Measurements from ENCODE around the gene TOMM70. TPM values are rescaled to one million over a fixed set of nuclear protein-coding genes. Genes with fewer than 3 reads are reported as not detected.
"Not testable (repeated sequence)": the region's sequence is repeated elsewhere in the genome, so short reads cannot be mapped to it uniquely, and the experiment has no call there.

TOMM70 gene
- total RNA-seq, 1 donor, result 40.9 TPM

DNA sequence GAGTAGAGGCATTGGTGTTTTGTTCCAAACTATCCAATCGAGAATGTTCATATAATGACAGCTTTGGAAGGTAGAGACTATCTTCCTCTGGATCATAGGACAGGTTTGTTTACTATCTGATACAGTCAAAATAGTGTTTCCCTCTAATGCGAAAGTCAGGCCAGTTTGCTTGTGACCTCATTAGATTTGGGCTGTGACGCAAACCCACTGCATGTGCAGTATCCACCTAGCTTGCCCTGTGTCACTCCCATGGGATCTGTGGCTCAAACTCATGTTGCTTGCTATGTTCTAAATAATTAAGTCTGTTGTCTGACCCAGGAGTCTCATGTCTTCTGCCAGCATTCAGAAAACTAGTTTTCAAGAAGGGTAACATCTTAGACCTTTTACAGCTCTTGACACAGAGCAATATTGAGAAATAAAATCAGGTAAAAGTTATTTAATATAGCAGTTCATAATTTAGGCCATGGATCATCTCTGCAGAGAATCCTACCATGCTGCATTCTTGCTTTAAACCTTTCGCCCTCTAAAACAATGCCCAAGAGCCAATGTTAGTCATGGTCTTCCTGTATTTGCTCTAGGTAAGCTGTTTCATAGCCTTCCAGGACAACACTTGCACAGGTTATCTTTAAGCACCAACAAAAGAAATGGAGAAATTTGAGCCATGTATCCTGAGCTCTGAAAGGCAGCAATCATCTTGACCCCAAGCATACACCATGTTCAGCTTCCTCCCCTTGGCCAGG is 40.0 kb downstream of the TOMM70 start:
- no peaks in the 10 kb centered on the region for H3K9me3 ChIP-seq (ENCODE audit: low read depth, low read length)
- H3K4me1 ChIP-seq (ENCODE audit: insufficient read depth, low read length), result no peaks in the 10 kb centered on the region
- no peaks in the 10 kb centered on the region for H3K27me3 ChIP-seq (ENCODE audit: insufficient read depth, low read length)
- H3K4me3 ChIP-seq (ENCODE audit: low read length), result no peak overlapping the region

DNA sequence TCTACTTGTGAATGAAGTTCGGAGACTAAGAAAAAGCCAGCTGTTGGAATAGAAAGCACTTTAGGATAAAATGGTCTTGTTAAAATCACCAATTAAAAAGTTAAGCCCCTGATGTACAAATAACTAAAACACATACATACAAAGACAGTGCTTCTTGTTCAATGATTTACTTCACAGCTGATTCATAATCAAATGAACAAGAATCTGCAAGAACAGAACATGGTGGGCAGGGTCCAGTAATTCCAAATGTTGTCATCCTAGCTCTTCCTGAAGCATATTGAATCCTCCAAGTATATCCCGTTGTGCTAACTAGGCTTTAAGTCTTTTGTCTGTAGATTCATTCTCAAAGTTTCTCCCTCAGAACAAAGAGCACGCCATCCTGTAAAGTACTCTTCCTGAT is 41.9 kb downstream of the TOMM70 start:
- H3K4me1 ChIP-seq (ENCODE audit: insufficient read depth, low read length), result no peaks in the 10 kb centered on the region
- H3K27me3 ChIP-seq (ENCODE audit: insufficient read depth, low read length), result no peaks in the 10 kb centered on the region
- H3K9me3 ChIP-seq (ENCODE audit: low read depth, low read length), result no peaks in the 10 kb centered on the region
- H3K4me3 ChIP-seq (ENCODE audit: low read length), result no peak overlapping the region

DNA sequence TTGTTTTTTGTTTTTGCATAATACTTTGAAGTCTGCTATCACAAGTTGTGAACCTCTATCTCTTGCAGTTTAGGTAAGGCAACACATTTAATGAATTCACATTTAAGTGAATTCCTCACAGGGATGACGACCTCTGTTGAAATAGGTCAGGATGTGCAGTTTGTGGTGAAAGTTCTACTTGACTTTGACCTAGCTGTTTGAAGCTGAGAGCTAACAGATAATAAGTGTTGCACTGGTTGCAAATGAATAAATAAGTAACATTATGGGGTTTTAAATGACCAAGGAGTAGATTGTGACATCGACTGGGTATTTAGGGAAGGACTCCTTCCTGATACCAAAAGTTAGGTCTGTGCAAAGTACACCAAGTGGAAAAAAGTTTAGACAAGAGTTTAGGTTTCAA is 42.5 kb downstream of the TOMM70 start:
- Histone ChIP-seq H3K4me1 (ENCODE audit: insufficient read depth, low read length) (no peaks in the 10 kb centered on the region), H3K9me3 (ENCODE audit: low read depth, low read length) (no peaks in the 10 kb centered on the region), H3K27me3 (ENCODE audit: insufficient read depth, low read length) (no peaks in the 10 kb centered on the region), H3K4me3 (ENCODE audit: low read length) (no peak overlapping the region)

DNA sequence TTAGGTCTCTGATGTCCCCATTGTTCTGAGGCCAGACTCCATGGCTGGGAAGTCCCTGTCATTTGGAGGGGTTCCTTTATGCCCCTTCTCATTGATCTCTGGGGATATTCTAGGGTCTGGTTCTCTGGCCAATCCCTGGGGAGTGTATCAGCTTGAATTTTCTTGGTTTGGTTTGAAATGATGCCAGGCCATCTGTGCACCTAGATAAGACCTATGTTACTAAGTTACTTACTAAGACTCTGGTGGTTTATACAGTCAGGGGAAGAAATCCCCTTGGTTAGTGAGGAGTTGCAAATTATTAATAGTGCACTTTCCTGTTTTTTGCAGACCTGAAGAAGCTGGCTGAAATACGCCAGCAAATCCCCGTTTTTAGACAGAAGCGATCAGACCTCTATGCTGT is 46.0 kb downstream of the TOMM70 start:
- H3K27me3 ChIP-seq (ENCODE audit: insufficient read depth, low read length), result no peaks in the 10 kb centered on the region
- no peaks in the 10 kb centered on the region for H3K9me3 ChIP-seq (ENCODE audit: low read depth, low read length)
- H3K4me3 ChIP-seq (ENCODE audit: low read length), result no peak overlapping the region
- no peaks in the 10 kb centered on the region for H3K4me1 ChIP-seq (ENCODE audit: insufficient read depth, low read length)

DNA sequence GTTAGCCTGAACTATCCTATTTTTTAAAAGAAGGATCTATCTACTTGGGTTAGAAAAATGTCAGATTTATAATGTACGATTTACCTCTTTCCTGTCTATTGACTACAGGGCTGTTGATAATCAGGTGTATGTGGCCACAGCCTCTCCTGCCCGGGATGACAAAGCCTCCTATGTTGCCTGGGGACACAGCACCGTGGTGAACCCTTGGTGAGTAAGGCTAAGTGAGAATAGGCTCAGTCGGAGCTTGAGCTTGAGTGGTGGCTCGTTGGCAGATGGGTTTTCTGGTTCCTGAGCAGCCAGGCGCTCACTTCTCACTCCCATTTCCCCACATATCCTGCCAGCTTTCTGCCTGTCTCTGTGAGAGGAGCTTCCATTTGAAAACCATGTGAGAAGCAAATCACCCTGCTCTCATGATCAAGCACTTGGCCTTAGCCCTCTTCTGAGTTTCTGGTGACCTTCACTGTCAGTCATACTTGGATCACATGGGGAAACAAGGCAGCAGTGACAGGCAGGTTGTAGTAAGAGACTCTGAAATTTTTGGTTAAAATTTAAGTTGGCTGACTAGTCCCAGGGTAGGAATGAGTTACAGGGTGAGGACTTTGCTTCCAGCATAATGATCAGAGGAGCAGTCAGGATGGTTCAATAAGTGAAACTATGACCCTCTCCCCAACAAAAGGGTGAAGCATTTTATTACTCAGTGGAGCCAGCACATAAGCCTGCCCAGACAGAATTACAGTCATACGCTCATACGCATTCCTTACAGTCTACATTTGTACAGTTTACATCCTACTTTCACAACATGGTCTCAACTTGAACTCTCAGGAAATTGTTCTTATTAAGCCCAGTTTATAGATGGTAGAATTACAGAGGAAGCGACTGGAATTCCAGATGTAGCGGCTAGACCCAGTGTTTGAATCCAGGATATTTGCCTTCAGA is 48.3 kb downstream of the TOMM70 start:
- Histone ChIP-seq H3K4me3 (ENCODE audit: low read length) (no peak overlapping the region), H3K9me3 (ENCODE audit: low read depth, low read length) (no peaks in the 10 kb centered on the region), H3K27me3 (ENCODE audit: insufficient read depth, low read length) (no peaks in the 10 kb centered on the region)

DNA sequence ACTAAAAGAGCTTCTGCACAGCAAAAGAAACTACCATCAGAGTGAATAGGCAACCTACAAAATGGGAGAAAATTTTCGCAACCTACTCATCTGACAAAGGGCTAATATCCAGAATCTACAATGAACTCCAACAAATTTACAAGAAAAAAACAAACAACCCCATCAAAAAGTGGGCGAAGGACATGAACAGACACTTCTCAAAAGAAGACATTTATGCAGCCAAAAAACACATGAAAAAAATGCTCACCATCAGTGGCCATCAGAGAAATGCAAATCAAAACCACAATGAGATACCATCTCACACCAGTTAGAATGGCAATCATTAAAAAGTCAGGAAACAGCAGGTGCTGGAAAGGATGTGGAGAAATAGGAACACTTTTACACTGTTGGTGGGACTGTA is 49.1 kb downstream of the TOMM70 start:
- H3K4me1 ChIP-seq (ENCODE audit: insufficient read depth, low read length); H3K4me3 ChIP-seq (ENCODE audit: low read length); H3K27me3 ChIP-seq (ENCODE audit: insufficient read depth, low read length); H3K9me3 ChIP-seq (ENCODE audit: low read depth, low read length): not testable (repeated sequence)

More for the DNA sequence above, 48.3 kb downstream of the TOMM70 start:
- no peaks in the 10 kb centered on the region for H3K4me1 ChIP-seq (ENCODE audit: insufficient read depth, low read length)

DNA sequence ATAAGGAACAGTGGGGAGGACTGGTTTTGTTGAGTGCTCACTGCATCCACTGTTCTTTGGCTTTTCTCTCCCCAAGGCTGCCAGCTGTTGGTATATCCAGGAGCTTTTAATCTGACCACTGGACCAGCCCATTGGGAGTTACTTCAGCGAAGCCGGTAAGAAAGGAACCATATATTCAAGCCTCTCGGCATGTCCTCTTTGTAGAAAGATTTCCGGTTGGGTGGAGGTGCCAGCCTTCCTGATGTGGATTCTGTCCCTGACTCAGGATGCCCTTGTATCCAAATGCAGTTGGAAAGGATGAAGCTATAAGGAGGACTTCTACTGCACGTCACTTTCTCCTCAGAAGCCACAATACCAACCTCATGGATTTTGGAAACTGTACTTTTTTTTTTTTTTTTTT is 52.2 kb downstream of the TOMM70 start:
- Histone ChIP-seq H3K4me3 (ENCODE audit: low read length) (no peak overlapping the region), H3K9me3 (ENCODE audit: low read depth, low read length) (no peaks in the 10 kb centered on the region), H3K4me1 (ENCODE audit: insufficient read depth, low read length) (no peaks in the 10 kb centered on the region), H3K27me3 (ENCODE audit: insufficient read depth, low read length) (no peaks in the 10 kb centered on the region)

DNA sequence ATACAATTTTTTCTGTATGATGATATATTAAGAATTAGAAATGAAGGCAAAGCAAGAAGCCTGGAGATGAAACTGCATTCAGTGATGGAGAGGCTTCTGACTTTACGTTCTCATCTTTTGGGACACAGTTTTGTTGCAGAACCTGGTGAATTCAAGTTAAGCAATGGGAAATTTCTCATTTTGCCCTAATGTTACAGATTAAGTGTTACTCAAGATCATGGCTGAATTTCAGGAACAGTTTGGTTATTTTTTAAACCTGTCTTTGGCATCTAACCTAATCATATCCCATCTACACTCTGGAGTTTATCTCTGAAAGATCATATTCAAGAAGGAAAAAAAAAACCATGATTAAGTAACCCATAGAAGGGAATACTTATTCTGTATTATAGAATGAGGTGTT is 60.4 kb downstream of the TOMM70 start:
- H3K4me3 ChIP-seq (ENCODE audit: low read length), result no peak overlapping the region
- peaks cover 4% of the 10 kb centered on the region for H3K4me1 ChIP-seq (ENCODE audit: insufficient read depth, low read length)
- H3K27me3 ChIP-seq (ENCODE audit: insufficient read depth, low read length), result no peaks in the 10 kb centered on the region
- H3K9me3 ChIP-seq (ENCODE audit: low read depth, low read length), result no peaks in the 10 kb centered on the region

DNA sequence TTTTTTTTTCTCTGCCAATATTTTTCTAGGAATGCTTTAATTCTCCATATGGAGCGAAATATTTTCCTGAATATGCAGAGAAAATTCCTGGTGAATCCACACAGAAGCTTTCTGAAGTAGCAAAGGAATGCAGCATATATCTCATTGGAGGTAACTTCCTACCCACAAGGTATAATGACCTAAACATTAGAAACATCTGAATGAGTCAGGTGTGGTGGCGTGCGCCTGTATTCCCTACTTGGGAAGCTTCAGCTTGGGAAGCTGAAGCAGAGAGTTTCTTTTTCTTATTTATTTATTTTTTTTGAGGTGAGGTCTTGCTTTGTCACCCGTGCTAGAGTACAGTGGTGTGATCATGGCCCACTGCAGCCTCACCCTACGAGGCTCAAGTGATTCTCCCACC is 61.1 kb downstream of the TOMM70 start:
- Histone ChIP-seq H3K4me3 (ENCODE audit: low read length) (no peak overlapping the region), H3K27me3 (ENCODE audit: insufficient read depth, low read length) (no peaks in the 10 kb centered on the region), H3K9me3 (ENCODE audit: low read depth, low read length) (no peaks in the 10 kb centered on the region), H3K4me1 (ENCODE audit: insufficient read depth, low read length) (peaks cover 8% of the 10 kb centered on the region)

DNA sequence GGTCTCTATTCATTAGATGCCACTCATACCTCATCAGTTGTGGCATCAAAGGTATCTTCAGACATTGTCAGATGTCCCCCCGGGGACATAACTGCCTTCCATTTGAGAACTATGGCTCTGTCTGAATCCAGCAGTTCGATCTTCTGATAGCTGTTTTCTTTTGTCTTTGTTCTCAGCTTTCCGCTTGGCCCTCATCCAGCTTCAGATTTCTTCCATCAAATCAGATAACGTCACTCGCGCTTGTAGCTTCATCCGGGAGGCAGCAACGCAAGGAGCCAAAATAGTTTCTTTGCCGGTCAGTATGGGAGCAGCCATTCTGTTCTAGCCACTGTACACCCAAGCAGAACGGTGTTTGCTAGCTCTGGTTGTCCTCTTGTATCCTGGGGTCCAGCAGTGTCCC is 62.0 kb downstream of the TOMM70 start:
- Histone ChIP-seq H3K9me3 (ENCODE audit: low read depth, low read length) (no peaks in the 10 kb centered on the region), H3K4me1 (ENCODE audit: insufficient read depth, low read length) (peaks cover 14% of the 10 kb centered on the region), H3K4me3 (ENCODE audit: low read length) (no peak overlapping the region), H3K27me3 (ENCODE audit: insufficient read depth, low read length) (no peaks in the 10 kb centered on the region)

DNA sequence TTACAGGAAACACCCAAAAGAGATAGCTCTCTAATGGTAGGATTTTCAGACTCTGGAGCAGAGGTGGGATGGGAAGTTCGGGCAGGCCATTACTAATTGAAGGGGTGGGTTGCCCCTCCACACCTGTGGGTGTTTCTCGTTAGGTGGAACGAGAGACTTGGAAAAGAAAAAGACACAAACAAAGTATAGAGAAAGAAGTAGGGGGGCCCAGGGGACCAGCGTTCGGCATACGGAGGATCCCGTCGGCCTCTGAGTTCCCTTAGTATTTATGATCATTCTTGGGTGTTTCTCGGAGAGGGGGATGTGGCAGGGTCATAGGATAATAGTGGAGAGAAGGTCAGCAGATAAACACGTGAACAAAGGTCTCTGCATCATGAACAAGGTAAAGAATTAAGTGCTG is 64.7 kb downstream of the TOMM70 start:
- not testable (repeated sequence) for H3K27me3 ChIP-seq (ENCODE audit: insufficient read depth, low read length); H3K9me3 ChIP-seq (ENCODE audit: low read depth, low read length); H3K4me3 ChIP-seq (ENCODE audit: low read length)
- H3K4me1 ChIP-seq (ENCODE audit: insufficient read depth, low read length), result peaks cover 18% of the 10 kb centered on the region

DNA sequence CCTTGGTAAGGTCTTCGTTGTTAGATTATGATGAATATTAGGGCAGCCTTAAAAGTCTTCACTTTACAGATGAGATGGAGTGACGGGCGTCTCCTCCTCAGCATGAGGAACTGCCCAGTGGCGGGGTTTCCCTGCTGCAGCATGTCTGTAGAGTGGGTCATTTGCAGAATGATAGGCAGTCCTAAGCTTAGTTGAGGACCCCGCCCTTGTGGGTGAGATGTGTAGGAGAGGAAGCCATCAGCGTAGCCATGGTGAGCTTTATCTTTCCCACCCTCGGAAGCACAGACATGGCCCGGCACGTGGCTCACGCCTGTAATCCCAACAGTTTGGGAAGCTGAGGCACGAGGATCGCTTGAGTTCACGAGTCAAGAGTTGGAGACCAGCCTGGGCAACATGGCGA is 65.5 kb downstream of the TOMM70 start:
- Histone ChIP-seq H3K27me3 (ENCODE audit: insufficient read depth, low read length) (no peaks in the 10 kb centered on the region), H3K4me3 (ENCODE audit: low read length) (no peak overlapping the region), H3K4me1 (ENCODE audit: insufficient read depth, low read length) (peaks cover 18% of the 10 kb centered on the region), H3K9me3 (ENCODE audit: low read depth, low read length) (no peaks in the 10 kb centered on the region)

DNA sequence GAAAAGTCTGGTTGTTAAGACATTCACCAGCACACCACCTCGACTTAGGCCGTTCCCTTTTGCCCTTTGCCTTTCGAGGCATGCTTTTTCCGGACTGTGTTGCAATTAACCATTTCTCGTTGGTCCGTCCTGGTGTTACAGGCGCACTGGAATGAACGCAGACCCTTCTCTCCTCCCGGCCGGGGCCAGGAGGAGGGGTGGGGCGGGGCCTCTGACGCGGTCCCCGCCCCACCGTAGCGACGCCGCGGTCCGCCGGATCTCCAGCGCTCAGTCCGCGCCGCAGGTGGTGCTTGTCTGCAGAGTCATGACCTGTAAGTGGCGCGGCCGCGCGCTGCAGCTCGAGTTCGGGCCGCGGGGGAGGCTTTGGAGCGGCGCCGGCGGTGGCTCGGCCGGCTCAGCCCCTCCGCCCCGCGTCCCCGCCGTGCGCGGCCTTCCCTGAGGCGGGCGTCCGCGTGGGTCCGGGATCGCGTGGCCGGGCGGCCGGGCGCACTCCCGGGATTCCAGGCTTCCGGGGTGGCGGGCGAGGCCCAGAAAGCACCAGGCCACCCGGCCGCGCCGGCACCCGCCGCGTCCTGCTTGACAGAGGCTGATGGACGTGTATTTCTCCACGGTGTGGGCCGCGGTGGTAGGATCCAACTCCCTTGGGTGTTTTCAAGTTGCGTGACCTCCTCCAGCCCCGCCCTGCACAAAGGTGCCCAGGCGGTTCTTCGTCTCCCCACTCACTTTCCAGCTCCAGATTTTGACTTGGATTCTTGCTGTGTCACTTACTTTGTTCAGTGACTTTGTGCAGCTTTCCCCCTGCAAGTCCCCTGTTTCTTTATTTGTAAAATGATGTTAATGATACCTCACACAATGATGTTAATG is 66.2 kb downstream of the TOMM70 start, which contains the start of gene NIT2:
NIT2 (plus strand) TSS at position 270 of the 864 bp plus-strand sequence; CDS start at position 305, 35 bp downstream.
- no peaks in the 10 kb centered on the region for H3K27me3 ChIP-seq (ENCODE audit: insufficient read depth, low read length)
- no peaks in the 10 kb centered on the region for H3K9me3 ChIP-seq (ENCODE audit: low read depth, low read length)
- H3K4me3 ChIP-seq (ENCODE audit: low read length), result peak within 1 kb of the TSS; percentile 57
- H3K4me1 ChIP-seq (ENCODE audit: insufficient read depth, low read length), result peaks cover 18% of the 10 kb centered on the region

DNA sequence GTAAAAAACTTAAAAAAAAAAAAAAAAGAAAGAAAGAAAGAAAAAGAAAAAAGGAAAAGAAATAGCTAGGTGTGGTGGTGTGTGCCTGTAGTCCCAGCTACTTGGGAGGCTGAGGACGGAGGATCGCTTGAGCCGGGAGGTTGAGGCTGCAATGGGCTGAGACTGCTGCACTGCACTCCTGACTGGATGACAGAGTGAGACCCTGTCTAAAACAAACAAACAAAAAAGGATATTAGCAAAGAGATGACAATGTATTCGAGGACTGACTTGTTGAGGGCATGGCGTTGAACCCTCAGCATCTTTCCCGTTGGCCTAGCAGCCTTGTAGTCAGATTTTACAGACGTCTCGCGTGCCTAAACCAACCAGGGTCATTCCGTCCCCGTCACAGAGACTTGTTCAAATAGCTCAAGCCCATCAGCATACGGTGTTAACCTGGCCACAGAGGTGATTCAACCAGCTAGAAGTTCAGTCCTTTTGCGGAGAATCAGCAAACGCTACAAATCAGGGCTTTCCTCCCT is 66.9 kb downstream of the TOMM70 start:
- Histone ChIP-seq H3K9me3 (ENCODE audit: low read depth, low read length) (no peaks in the 10 kb centered on the region), H3K4me1 (ENCODE audit: insufficient read depth, low read length) (peaks cover 18% of the 10 kb centered on the region), H3K4me3 (ENCODE audit: low read length) (peak overlapping the region; percentile 57), H3K27me3 (ENCODE audit: insufficient read depth, low read length) (no peaks in the 10 kb centered on the region)
